GM23248 (cell line): Measurements from ENCODE around the gene PGGT1B. TPM values are rescaled to one million over a fixed set of nuclear protein-coding genes. Genes with fewer than 3 reads are reported as not detected.

Experiments
- DNase-seq: peaks from one replicate; pipeline ENCODE4 v3.0.0-alpha.2; 2015
- H2AFZ ChIP-seq: fragments of 200-600 bp; sonication (generic); 2 replicates; pipeline ENCODE4 v1.6.1; 2016; ENCODE audit warnings: antibody characterized with exemption
- H3F3A ChIP-seq: fragments of 200-600 bp; sonication (generic); 2 replicates; pipeline ENCODE4 v1.6.1; 2016; ENCODE audit warnings: mild to moderate bottlenecking, antibody characterized with exemption, mixed run types; ENCODE audit not compliant: insufficient read depth
- H3K27ac ChIP-seq: fragments of 200-600 bp; sonication (generic); 2 replicates; pipeline ENCODE4 v1.5.1; 2016; ENCODE audit warnings: mild to moderate bottlenecking
- H3K27me3 ChIP-seq: fragments of 200-600 bp; sonication (generic); replicated peaks from 2 replicates; pipeline ENCODE4 v1.6.1; 2016; ENCODE audit warnings: mild to moderate bottlenecking; ENCODE audit not compliant: insufficient read depth
- H3K36me3 ChIP-seq: fragments of 200-600 bp; sonication (generic); 2 replicates; pipeline ENCODE4 v1.6.1; 2016; ENCODE audit warnings: low read depth, mild to moderate bottlenecking
- H3K4me1 ChIP-seq: fragments of 200-600 bp; sonication (generic); 2 replicates; pipeline ENCODE4 v1.6.1; 2016; ENCODE audit warnings: mild to moderate bottlenecking; ENCODE audit not compliant: insufficient read depth
- H3K4me2 ChIP-seq: fragments of 200-600 bp; sonication (generic); one replicate; pipeline ENCODE4 v1.6.1; 2016; ENCODE audit warnings: mild to moderate bottlenecking; ENCODE audit not compliant: unreplicated experiment
- H3K4me3 ChIP-seq: fragments of 200-600 bp; sonication (generic); 2 replicates; pipeline ENCODE4 v1.5.1; 2016; ENCODE audit warnings: mild to moderate bottlenecking
- H3K79me2 ChIP-seq: fragments of 200-600 bp; sonication (generic); 2 replicates; pipeline ENCODE4 v1.6.1; 2016; ENCODE audit warnings: mild to moderate bottlenecking; ENCODE audit not compliant: insufficient read depth
- H3K9ac ChIP-seq: fragments of 200-600 bp; sonication (generic); 2 replicates; pipeline ENCODE4 v1.6.1; 2016; ENCODE audit warnings: mild to moderate bottlenecking
- H3K9me2 ChIP-seq: fragments of 200-600 bp; sonication (generic); 2 replicates; pipeline ENCODE4 v1.6.1; 2016; ENCODE audit warnings: mixed run types, mild to moderate bottlenecking, moderate library complexity; ENCODE audit not compliant: insufficient read depth
- H3K9me3 ChIP-seq: fragments of 200-600 bp; sonication (generic); one replicate; pipeline ENCODE4 v1.6.1; 2017; ENCODE audit warnings: low read depth
- H4K20me1 ChIP-seq: fragments of 200-600 bp; sonication (generic); 2 replicates; pipeline ENCODE4 v1.6.0; 2016; ENCODE audit not compliant: insufficient read depth
- EZH2 ChIP-seq: fragments of 200-600 bp; sonication (generic); IDR thresholded peaks from 2 replicates; pipeline ENCODE4 v1.6.1; 2018; ENCODE audit warnings: antibody characterized with exemption, mild to moderate bottlenecking; ENCODE audit not compliant: insufficient read depth, poor library complexity, severe bottlenecking
- EZH2phosphoT487 ChIP-seq: fragments of 200-600 bp; sonication (generic); IDR thresholded peaks from 2 replicates; pipeline ENCODE4 v1.6.1; 2018; ENCODE audit warnings: antibody characterized with exemption, moderate library complexity, mild to moderate bottlenecking, low read depth; ENCODE audit not compliant: insufficient read depth
- WGBS, 2 experiments: methylation state at CpG; one replicate each; pipeline ENCODE4 v1.1.6; 2015 to 2017; ENCODE audit warnings: low lambda C conversion rate in 2 of 2, low coverage in 1 of 2; ENCODE audit errors: missing lambda C conversion rate in 2 of 2; 5-methylcytosine and 5-hydroxymethylcytosine counted together
- in situ Hi-C: fragments of 300-500 bp; cut with MboI; formaldehyde crosslinking; loops from 2 replicates; pipeline ENCODE4 v1.15.0; 2020
- polyA plus RNA-seq: library from polyadenylated mRNA; unstranded; fragments of >200 nt; fragmentation: Nextera tagmentation; extraction: Ambion mirVana; gene quantifications from 2 replicates; pipeline ENCODE4 v1.2.1, GENCODE V29; 2016
- total RNA-seq: library from RNA; depleted of rRNA; stranded (reverse); fragments of >200 nt; shearing (Covaris generic); gene quantifications from 2 replicates; pipeline ENCODE4 v1.2.3, GENCODE V29; 2014

PGGT1B gene
- total and polyA plus RNA-seq, 2 experiments from 2014 or later: 17.8 to 20.1 TPM

- Histone ChIP-seq H3K4me2 (no peak overlapping the region), H3F3A (peaks cover 15% of the 10 kb centered on the region; the same call in 1 of the 2 replicates), H3K4me1 (peaks cover 32% of the 10 kb centered on the region), H3K9me2 (no peaks in the 10 kb centered on the region), H3K36me3 (no peaks in the 10 kb centered on the region; the same call in 1 of the 2 replicates), H3K9me3 (no peaks in the 10 kb centered on the region), H3K4me3 (no peak overlapping the region), H3K9ac (no peak overlapping the region), H3K79me2 (peaks cover 23% of the 10 kb centered on the region), H4K20me1 (peaks cover 8% of the 10 kb centered on the region; the same call in 1 of the 2 replicates), H3K27me3 (no peaks in the 10 kb centered on the region), H2AFZ (no peak overlapping the region), H3K27ac (no peak overlapping the region)
- no peak for DNase-seq
- TF ChIP-seq EZH2phosphoT487: no peak
- TF ChIP-seq EZH2: no peak
- in situ Hi-C loops: no loop called here
- WGBS, 2 experiments: 91 to 94% methylated on average over 13 of the region's 13 CpGs
Measured at GRCh38 chr5:115265220-115265619, 2.5 kb upstream of the PGGT1B start.

- peaks cover 8% of the 10 kb centered on the region; the same call in 1 of the 2 replicates for H4K20me1 ChIP-seq
- peaks cover 34% of the 10 kb centered on the region for H3K4me1 ChIP-seq
- no peaks in the 10 kb centered on the region for H3K27me3 ChIP-seq
- H3F3A ChIP-seq: peaks cover 15% of the 10 kb centered on the region; the same call in 1 of the 2 replicates
- H3K9me3 ChIP-seq: no peaks in the 10 kb centered on the region
- no peak overlapping the region for H3K27ac ChIP-seq
- H2AFZ ChIP-seq: no peak overlapping the region
- no peak overlapping the region for H3K4me2 ChIP-seq
- no peak for DNase-seq
- WGBS, 2 experiments: 92 to 93% methylated on average over 13 of the region's 13 CpGs
- in situ Hi-C loops: no loop called here
- no peaks in the 10 kb centered on the region for H3K36me3 ChIP-seq
- H3K4me3 ChIP-seq: no peak overlapping the region
- H3K79me2 ChIP-seq: peaks cover 27% of the 10 kb centered on the region
- no peak overlapping the region for H3K9ac ChIP-seq
- TF ChIP-seq EZH2 (no peak), EZH2phosphoT487 (no peak)
- no peaks in the 10 kb centered on the region for H3K9me2 ChIP-seq
Measured at GRCh38 chr5:115264786-115265185, 2.1 kb upstream of the PGGT1B start.

DNA sequence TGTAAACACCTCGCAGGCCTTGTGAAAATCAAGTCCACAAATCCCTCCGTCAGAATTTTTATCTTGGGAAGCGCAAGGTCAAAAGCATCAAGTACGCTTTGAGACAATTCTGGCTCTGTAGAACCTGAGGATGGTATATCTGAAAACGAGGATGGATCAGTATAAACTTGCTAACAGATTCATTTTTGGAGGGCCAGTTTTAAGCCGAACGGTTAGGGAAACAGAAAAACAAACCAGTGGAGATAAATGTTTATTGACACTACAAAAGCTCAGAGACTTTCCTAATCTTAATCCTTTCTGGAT, 352 bp upstream of the PGGT1B start:
- 14 to 21% methylated on average over 7 of the region's 7 CpGs for WGBS, 2 experiments
- Histone ChIP-seq H3F3A (peaks cover 23% of the 10 kb centered on the region), H2AFZ (peak overlapping the region; percentile 100), H3K9me3 (no peaks in the 10 kb centered on the region), H3K4me2 (peak overlapping the region; percentile 95), H3K4me3 (peak overlapping the region; percentile 96), H3K79me2 (peaks cover 43% of the 10 kb centered on the region), H3K9ac (peak overlapping the region; percentile 93), H3K4me1 (peaks cover 42% of the 10 kb centered on the region), H3K36me3 (no peaks in the 10 kb centered on the region), H3K27me3 (no peaks in the 10 kb centered on the region), H3K9me2 (no peaks in the 10 kb centered on the region), H3K27ac (peak overlapping the region; percentile 82), H4K20me1 (peaks cover 16% of the 10 kb centered on the region)
- no peak for DNase-seq
- TF ChIP-seq EZH2: no peak
- TF ChIP-seq EZH2phosphoT487: no peak
- in situ Hi-C loops: no loop called here

- Histone ChIP-seq H2AFZ (peak overlapping the region; percentile 100), H3K9ac (peak overlapping the region; percentile 93), H3K27ac (peak overlapping the region; percentile 82), H4K20me1 (peaks cover 24% of the 10 kb centered on the region), H3F3A (peaks cover 25% of the 10 kb centered on the region), H3K9me3 (no peaks in the 10 kb centered on the region), H3K27me3 (no peaks in the 10 kb centered on the region), H3K9me2 (no peaks in the 10 kb centered on the region), H3K79me2 (peaks cover 47% of the 10 kb centered on the region), H3K4me2 (peak overlapping the region; percentile 95), H3K4me3 (peak overlapping the region; percentile 96), H3K4me1 (peaks cover 43% of the 10 kb centered on the region), H3K36me3 (no peaks in the 10 kb centered on the region)
- TF ChIP-seq EZH2phosphoT487 (no peak), EZH2 (no peak)
- 1 to 2% methylated on average over 8 of the region's 8 CpGs for WGBS, 2 experiments
- in situ Hi-C loops: no loop called here
- peak; percentile 65 for DNase-seq
Measured at GRCh38 chr5:115262011-115262320, 711 bp downstream of the PGGT1B start.

GRCh38 chr5:115260248-115260647, 2.4 kb downstream of the PGGT1B start:
- Histone ChIP-seq H3K9me3 (no peaks in the 10 kb centered on the region), H3K27ac (no peak overlapping the region), H3K4me2 (peak overlapping the region; percentile 95), H3K27me3 (no peaks in the 10 kb centered on the region), H3K79me2 (peaks cover 64% of the 10 kb centered on the region), H3K4me3 (0 out of 2 replicates have a peak overlapping the region, but pooled peaks have one; percentile 96), H4K20me1 (peaks cover 38% of the 10 kb centered on the region), H3K36me3 (no peaks in the 10 kb centered on the region), H2AFZ (no peak overlapping the region), H3K4me1 (peaks cover 44% of the 10 kb centered on the region), H3K9me2 (no peaks in the 10 kb centered on the region), H3K9ac (no peak overlapping the region), H3F3A (peaks cover 34% of the 10 kb centered on the region)
- 93 to 96% methylated on average over 2 of the region's 2 CpGs for WGBS, 2 experiments
- DNase-seq: peak; percentile 3
- TF ChIP-seq EZH2 (no peak), EZH2phosphoT487 (no peak)
- in situ Hi-C loops: no loop called here
